Measurements from ENCODE around the gene ECHS1.

ECHS1 gene

DNA sequence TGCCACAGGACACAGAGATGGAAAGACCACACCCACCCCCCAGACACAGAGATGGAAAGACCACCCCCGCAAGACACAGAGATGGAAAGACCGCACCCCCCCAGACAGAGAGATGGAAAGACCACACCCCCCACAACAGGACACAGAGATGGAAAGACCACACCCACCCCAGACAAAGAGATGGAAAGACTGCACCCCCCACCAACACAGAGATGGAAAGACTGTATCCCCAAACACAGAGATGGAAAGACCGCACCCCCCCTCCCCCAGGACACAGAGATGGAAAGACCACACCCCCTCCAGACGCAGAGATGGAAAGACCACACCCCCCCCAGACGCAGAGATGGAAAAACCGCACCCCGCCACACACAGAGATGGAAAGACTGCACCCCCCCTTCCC lies 56.4 kb downstream of the ECHS1 start:
- in situ Hi-C loops (cut with MboI; ENCODE audit: low sequenced_read_pairs), result no loop called here
- Histone ChIP-seq H3K36me3 (replicated peaks) (no peaks in the 10 kb centered on the region; the same call in 1 of the 2 replicates), H3K9me3 (no peaks in the 10 kb centered on the region), H3K27me3 (ENCODE audit: low read depth) (no peaks in the 10 kb centered on the region), H3K4me3 (no peak overlapping the region), H3K4me1 (no peaks in the 10 kb centered on the region)
- no peak for DNase-seq (ENCODE audit: low spot score in 2 of 2)

DNA sequence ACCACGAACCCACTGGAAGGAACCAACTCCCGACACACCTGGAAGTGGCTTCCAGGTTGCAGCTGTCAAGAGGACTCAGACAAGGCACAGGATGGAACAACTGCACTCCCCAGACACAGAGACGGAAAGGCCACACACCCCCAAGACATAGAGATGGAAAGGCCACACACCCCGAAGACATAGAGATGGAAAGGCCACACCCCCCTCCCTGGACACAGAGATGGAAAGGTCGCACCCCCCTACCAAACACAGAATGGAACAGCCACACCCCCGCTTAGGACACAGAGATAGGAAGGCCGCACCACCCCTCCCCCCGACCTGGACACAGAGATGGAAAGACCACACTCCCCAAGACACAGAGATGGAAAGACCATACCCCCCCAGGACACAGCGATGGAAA lies 56.9 kb downstream of the ECHS1 start:
- Histone ChIP-seq H3K27me3 (ENCODE audit: low read depth) (no peaks in the 10 kb centered on the region), H3K4me3 (no peak overlapping the region), H3K9me3 (no peaks in the 10 kb centered on the region), H3K36me3 (replicated peaks) (no peaks in the 10 kb centered on the region; the same call in 1 of the 2 replicates), H3K4me1 (no peaks in the 10 kb centered on the region)
- no peak for DNase-seq (ENCODE audit: low spot score in 2 of 2)
- in situ Hi-C loops (cut with MboI; ENCODE audit: low sequenced_read_pairs), result no loop called here

DNA sequence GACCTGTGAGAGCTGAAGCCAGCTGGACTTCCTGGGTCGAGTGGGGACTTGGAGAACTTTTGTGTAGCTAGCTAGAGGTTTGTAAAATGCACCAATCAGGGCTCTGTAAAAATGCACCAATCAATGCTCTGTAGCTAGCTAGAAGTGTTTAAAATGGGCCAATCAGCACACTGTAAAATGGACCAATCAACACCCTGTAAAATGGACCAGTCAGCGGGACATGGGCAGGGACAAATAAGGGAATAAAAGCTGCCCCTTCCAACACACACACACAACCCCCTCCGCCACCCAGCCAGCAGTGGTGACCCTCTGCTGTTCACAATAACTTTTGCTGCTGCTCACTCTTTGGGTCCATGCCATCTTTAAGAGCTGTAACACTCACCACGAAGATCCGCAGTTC lies 57.3 kb downstream of the ECHS1 start:
- Histone ChIP-seq H3K9me3 (no peaks in the 10 kb centered on the region), H3K4me3 (no peak overlapping the region), H3K4me1 (no peaks in the 10 kb centered on the region), H3K36me3 (replicated peaks) (no peaks in the 10 kb centered on the region; the same call in 1 of the 2 replicates), H3K27me3 (ENCODE audit: low read depth) (no peaks in the 10 kb centered on the region)
- in situ Hi-C loops (cut with MboI; ENCODE audit: low sequenced_read_pairs), result no loop called here
- DNase-seq (ENCODE audit: low spot score in 2 of 2), result no peak

DNA sequence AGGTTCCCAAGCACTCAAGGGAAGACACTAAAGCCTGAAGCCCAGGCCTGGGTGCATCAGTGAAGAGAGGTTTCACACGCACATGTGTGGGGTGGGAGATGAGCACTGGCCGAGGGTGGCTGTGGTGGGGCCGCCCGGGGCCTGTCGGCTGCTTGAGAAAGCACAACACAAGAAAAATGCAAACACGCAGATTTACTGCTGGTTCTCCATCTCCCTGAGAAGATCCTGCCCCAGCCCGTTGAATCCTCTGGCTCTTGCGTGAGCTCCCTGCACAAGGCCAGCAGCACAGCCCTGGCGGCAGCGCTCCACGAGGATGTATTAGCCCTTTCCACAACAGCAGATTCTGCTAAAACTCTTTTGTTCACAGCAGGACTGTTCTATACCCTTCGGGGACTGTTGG lies 58.2 kb downstream of the ECHS1 start:
- no peaks in the 10 kb centered on the region for H3K4me1 ChIP-seq
- no peaks in the 10 kb centered on the region; the same call in 1 of the 2 replicates for H3K36me3 ChIP-seq (replicated peaks)
- H3K4me3 ChIP-seq, result no peak overlapping the region
- DNase-seq (ENCODE audit: low spot score in 2 of 2), result no peak
- no peaks in the 10 kb centered on the region for H3K9me3 ChIP-seq
- in situ Hi-C loops (cut with MboI; ENCODE audit: low sequenced_read_pairs), result no loop called here
- H3K27me3 ChIP-seq (ENCODE audit: low read depth), result no peaks in the 10 kb centered on the region

DNA sequence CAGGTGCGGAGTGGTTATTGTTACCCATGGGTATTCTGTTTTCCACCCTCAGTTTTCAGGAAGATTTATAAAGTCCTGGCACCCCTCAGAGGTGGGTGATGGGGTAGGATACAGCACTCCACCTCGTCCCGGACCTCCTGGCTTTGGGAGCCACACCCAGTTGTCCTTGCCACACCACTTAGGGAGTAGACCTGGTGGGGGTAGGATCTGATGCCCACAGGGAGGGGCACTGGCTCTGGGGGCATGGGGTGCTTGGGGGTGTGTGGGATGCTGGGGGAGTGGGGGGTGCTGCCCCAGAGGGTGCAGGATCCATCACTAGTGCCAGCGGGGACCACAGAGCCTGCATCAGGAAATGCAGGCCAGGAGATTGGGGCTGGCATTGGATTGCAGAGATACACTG lies 60.0 kb downstream of the ECHS1 start:
- H3K27me3 ChIP-seq (ENCODE audit: low read depth), result no peaks in the 10 kb centered on the region
- no peak for DNase-seq (ENCODE audit: low spot score in 2 of 2)
- in situ Hi-C loops (cut with MboI; ENCODE audit: low sequenced_read_pairs), result no loop called here
- H3K4me3 ChIP-seq, result no peak overlapping the region
- no peaks in the 10 kb centered on the region; the same call in 1 of the 2 replicates for H3K36me3 ChIP-seq (replicated peaks)
- no peaks in the 10 kb centered on the region for H3K4me1 ChIP-seq
- no peaks in the 10 kb centered on the region for H3K9me3 ChIP-seq

DNA sequence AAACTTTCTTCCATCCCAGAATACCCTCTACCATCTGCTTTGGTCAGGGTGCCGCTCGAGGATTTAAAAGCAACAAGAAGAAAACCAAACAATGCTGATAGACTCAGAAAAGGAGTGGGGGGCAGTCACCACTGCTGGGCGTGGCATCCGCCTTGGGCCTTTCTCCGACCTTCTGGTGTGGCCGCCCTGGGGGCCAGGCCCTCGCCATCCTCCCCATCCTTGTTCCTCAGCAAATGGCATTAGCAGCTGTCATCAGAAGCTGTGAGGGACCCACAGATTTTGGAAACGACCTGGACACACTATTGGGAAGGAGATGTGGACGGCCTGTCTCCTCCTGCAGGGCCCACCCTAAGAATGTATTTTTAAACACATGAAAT lies 60.4 kb downstream of the ECHS1 start:
- H3K4me1 ChIP-seq, result no peaks in the 10 kb centered on the region
- no peak for DNase-seq (ENCODE audit: low spot score in 2 of 2)
- in situ Hi-C loops (cut with MboI; ENCODE audit: low sequenced_read_pairs), result no loop called here
- no peak overlapping the region for H3K4me3 ChIP-seq
- H3K27me3 ChIP-seq (ENCODE audit: low read depth), result no peaks in the 10 kb centered on the region
- H3K9me3 ChIP-seq, result no peaks in the 10 kb centered on the region
- no peaks in the 10 kb centered on the region; the same call in 1 of the 2 replicates for H3K36me3 ChIP-seq (replicated peaks)
